MCF 10A (cell line): ENCODE measurements around the gene PARK7. TPM values are rescaled to one million over a fixed set of nuclear protein-coding genes. Genes with fewer than 3 reads are reported as not detected.
"Not testable (repeated sequence)": the region's sequence is repeated elsewhere in the genome, so short reads cannot be mapped to it uniquely, and the experiment has no call there.

Experiments used
- BruUV-seq: library from RNA; stranded (reverse); fragments of 400-500 nt; replicated peaks from 2 replicates; lab custom pipeline; 2021; lab: Mats Ljungman, UMichigan
- CTCF ChIA-PET: fragments of 300-600 bp; sonication (Branson Sonifier 250); formaldehyde crosslinking; extraction: SDS; loops from one replicate; lab custom pipeline; 2021; ENCODE audit warnings: antibody characterized with exemption, inconsistent platforms; lab: Yijun Ruan, JAX
- POLR2A ChIA-PET: fragments of 300-600, 350-650 bp; sonication (Branson Sonifier 250); formaldehyde crosslinking; extraction: SDS; loops from one replicate; lab custom pipeline; 2020; ENCODE audit warnings: antibody characterized with exemption, inconsistent platforms; lab: Yijun Ruan, JAX
- DNase-seq: peaks from one replicate; pipeline ENCODE4 v3.0.0-alpha.2; 2018; ENCODE audit not compliant: unreplicated experiment
- H3K27ac Mint-ChIP-seq: one replicate; pipeline ENCODE4 v1.8.0; 2022; ENCODE audit warnings: mild to moderate bottlenecking, low read depth, mixed read lengths; ENCODE audit not compliant: unreplicated experiment
- H3K27me3 Mint-ChIP-seq: one replicate; pipeline ENCODE4 v1.8.0; 2022; ENCODE audit warnings: mixed read lengths; ENCODE audit not compliant: insufficient read depth, unreplicated experiment
- H3K36me3 Mint-ChIP-seq: one replicate; pipeline ENCODE4 v1.8.0; 2022; ENCODE audit warnings: mild to moderate bottlenecking, moderate library complexity, mixed read lengths; ENCODE audit not compliant: insufficient read depth, unreplicated experiment
- H3K4me1 Mint-ChIP-seq: one replicate; pipeline ENCODE4 v1.8.0; 2022; ENCODE audit warnings: mixed read lengths; ENCODE audit not compliant: insufficient read depth, unreplicated experiment
- H3K4me3 Mint-ChIP-seq: one replicate; pipeline ENCODE4 v1.8.0; 2022; ENCODE audit warnings: mild to moderate bottlenecking, moderate library complexity, mixed read lengths; ENCODE audit not compliant: unreplicated experiment
- H3K9me3 Mint-ChIP-seq: one replicate; pipeline ENCODE4 v1.8.0; 2022; ENCODE audit warnings: mixed read lengths; ENCODE audit not compliant: unreplicated experiment
- intact Hi-C: fragments of 100-400 bp; cut with micrococcal nuclease; formaldehyde crosslinking; loops from 2 replicates; pipeline ENCODE4 v1.14.1; 2022
- total RNA-seq: library from RNA; stranded (reverse); gene quantifications from 2 replicates; pipeline ENCODE4 v1.2.3, GENCODE V29; 2022
- TF ChIP-seq, protein P1 (sequence below): fragments of 200-600 bp; IDR thresholded peaks from one replicate; pipeline ENCODE4 v1.8.0; 2022; ENCODE audit warnings: antibody characterized with exemption, mild to moderate bottlenecking; ENCODE audit not compliant: unreplicated experiment

The PARK7 gene
- total RNA-seq, 1 experiment from 2014 or later = 419 TPM

DNA sequence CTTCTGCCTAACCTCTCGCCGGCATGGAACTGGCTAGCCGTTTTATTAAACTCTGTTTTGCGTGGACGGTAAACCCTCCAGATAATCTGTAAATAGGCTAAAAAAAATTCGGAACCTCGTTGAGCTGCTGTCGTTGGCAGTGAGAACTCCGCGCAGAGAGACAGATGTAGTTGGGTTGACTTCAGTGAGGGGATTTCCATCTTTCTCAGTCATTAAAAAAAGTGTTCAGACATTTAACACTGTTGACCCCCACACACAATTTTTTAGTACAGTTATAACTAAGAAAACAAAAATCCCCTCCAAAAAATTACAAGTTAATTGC is 464 bp downstream of the PARK7 start:
- Mint-ChIP-seq H3K9me3 (no peaks in the 10 kb centered on the region), H3K4me3 (peak overlapping the region; percentile 84), H3K27me3 (no peaks in the 10 kb centered on the region), H3K4me1 (peaks cover 15% of the 10 kb centered on the region), H3K27ac (peak overlapping the region; percentile 30), H3K36me3 (peaks cover 43% of the 10 kb centered on the region)
- TSS peak; percentile 52 for BruUV-seq
- TF ChIP-seq, protein P1, sequence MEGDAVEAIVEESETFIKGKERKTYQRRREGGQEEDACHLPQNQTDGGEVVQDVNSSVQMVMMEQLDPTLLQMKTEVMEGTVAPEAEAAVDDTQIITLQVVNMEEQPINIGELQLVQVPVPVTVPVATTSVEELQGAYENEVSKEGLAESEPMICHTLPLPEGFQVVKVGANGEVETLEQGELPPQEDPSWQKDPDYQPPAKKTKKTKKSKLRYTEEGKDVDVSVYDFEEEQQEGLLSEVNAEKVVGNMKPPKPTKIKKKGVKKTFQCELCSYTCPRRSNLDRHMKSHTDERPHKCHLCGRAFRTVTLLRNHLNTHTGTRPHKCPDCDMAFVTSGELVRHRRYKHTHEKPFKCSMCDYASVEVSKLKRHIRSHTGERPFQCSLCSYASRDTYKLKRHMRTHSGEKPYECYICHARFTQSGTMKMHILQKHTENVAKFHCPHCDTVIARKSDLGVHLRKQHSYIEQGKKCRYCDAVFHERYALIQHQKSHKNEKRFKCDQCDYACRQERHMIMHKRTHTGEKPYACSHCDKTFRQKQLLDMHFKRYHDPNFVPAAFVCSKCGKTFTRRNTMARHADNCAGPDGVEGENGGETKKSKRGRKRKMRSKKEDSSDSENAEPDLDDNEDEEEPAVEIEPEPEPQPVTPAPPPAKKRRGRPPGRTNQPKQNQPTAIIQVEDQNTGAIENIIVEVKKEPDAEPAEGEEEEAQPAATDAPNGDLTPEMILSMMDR = no peak
- intact Hi-C loops = no loop called here
- no peak for DNase-seq
- POLR2A ChIA-PET = interaction anchor here (0.7 to 2.9 kb wide), 24 partner anchors 9 to 564 kb away, joined by 3 to 18 read pairs (median 4); no protein-coding TSS in a partner anchor
- CTCF ChIA-PET = interaction anchor here (0.7 to 2.0 kb wide), 4 partner anchors 13 to 235 kb away, joined by 3 to 12 read pairs (median 3); no protein-coding TSS in a partner anchor

DNA sequence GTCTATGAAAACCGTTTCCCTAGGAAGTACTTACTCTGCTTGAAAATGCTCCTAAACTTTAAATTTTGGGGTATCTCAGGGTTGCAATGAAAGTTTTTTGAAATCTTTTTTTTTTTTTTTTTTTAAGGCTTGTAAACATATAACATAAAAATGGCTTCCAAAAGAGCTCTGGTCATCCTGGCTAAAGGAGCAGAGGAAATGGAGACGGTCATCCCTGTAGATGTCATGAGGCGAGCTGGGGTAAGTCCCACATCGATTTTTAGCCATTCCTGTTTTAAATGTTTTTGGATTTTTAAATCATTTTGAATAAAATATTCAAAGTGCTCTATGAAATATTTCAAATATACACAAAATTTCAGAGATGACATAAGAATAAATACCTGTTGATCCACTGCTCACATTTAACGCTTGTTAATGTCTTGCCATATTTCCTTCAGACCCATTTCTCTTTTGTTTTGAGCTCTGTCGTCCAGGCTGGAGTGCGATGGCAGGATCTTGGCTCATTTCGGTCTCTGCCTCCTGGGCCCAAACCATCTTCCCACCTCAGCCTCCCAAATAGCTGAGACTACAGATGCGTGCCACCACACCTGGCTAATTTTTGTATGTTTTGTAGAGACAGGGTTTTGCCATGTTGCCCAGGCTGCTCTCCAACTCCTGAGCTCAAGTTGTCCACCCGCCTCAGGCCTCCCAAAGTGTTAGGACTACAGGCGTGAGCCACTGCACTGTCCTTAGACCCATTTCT is 1.3 kb downstream of the PARK7 start:
- DNase-seq = no peak
- no TSS peak for BruUV-seq
- CTCF ChIA-PET = interaction anchor here (0.6 to 2.0 kb wide), 4 partner anchors 13 to 282 kb away, joined by 3 to 12 read pairs (median 3); no protein-coding TSS in a partner anchor
- peaks cover 52% of the 10 kb centered on the region for H3K36me3 Mint-ChIP-seq
- TF ChIP-seq, protein P1 = no peak
- H3K4me3 Mint-ChIP-seq = peak overlapping the region; percentile 84
- POLR2A ChIA-PET = interaction anchor here (0.7 to 2.9 kb wide), 14 partner anchors 11 to 563 kb away, joined by 3 to 18 read pairs (median 6); no protein-coding TSS in a partner anchor
- intact Hi-C loops = no loop called here
- peaks cover 18% of the 10 kb centered on the region for H3K4me1 Mint-ChIP-seq
- no peaks in the 10 kb centered on the region for H3K27me3 Mint-ChIP-seq
- peak overlapping the region; percentile 30 for H3K27ac Mint-ChIP-seq
- no peaks in the 10 kb centered on the region for H3K9me3 Mint-ChIP-seq

DNA sequence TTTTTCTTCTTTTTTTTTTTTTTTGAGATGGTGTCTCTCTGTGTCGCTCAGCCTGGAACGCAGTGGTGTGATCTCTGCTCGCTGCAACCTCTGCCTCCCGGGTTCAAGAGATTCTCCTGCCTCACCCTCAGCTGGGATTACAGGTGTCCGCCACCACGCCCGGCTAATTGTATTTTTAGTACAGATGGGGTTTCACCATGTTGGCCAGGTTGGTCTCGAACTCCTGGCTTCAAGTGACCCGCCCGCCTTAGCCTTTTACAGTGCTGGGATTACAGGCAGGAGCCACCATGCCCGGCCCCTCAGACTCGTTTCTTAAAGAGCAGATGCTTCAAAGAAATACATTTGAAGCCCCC is 1.8 kb downstream of the PARK7 start:
- BruUV-seq, H3K27ac Mint-ChIP-seq, H3K9me3 Mint-ChIP-seq, DNase-seq, intact Hi-C loops, H3K27me3 Mint-ChIP-seq: not testable (repeated sequence)
- peaks cover 18% of the 10 kb centered on the region for H3K4me1 Mint-ChIP-seq
- peak overlapping the region; percentile 84 for H3K4me3 Mint-ChIP-seq
- H3K36me3 Mint-ChIP-seq = peaks cover 57% of the 10 kb centered on the region
- ChIA-PET POLR2A (interaction anchor here (2.7 to 2.9 kb wide), 2 partner anchors 11 to 42 kb away, joined by 18 read pairs; no protein-coding TSS in a partner anchor), CTCF (interaction anchor here (0.6 to 2.0 kb wide), 2 partner anchors 12 to 281 kb away, joined by 3 to 12 read pairs; no protein-coding TSS in a partner anchor)

DNA sequence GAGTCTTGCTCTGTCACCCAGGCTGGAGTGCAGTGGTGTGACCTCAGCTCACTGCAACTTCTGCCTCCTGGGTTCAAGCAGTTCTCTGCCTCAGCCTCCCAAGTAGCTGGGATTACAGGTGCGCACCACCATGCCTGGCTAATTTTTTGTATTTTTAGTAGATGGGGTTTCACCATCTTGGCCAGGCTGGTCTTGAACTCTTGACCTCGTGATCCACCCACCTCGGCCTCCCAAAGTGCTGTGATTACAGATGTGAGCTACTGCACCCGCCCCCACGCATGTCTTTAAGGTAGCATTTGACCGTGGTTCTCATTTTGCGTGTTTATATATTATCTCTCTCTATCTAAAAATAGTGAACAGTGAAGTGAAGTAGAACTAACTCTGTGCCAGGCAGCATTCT is 2.3 kb downstream of the PARK7 start:
- intact Hi-C loops, DNase-seq, H3K9me3 Mint-ChIP-seq, H3K27me3 Mint-ChIP-seq, H3K27ac Mint-ChIP-seq, BruUV-seq, H3K4me3 Mint-ChIP-seq: not testable (repeated sequence)
- Mint-ChIP-seq H3K36me3 (peaks cover 62% of the 10 kb centered on the region), H3K4me1 (peaks cover 18% of the 10 kb centered on the region)
- POLR2A ChIA-PET = interaction anchor here (1.1 to 2.9 kb wide), 2 partner anchors 12 to 42 kb away, joined by 4 to 18 read pairs; no protein-coding TSS in a partner anchor
- CTCF ChIA-PET = interaction anchor here (2.0 to 2.2 kb wide), 2 partner anchors 12 kb away, joined by 12 to 20 read pairs; no protein-coding TSS in a partner anchor

DNA sequence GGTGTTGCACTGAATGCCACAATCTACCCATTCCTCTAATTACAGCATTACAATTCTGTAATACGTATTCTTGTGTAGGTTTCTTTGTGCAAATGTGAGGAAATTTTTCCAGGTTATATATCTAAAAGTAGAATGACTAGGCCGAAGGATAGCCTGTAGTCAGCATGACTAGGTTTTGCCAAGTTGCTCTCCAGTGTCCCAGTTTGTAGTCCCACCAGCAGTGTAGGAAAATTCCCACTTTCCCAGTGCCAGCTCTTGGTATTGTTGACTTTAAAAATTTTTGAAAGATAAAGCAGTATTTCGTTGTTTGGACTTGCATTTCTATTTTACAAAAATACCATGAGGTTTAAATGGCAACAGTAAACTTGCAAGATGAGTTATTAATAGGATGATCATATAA is 3.0 kb downstream of the PARK7 start:
- POLR2A ChIA-PET = interaction anchor here (0.7 to 1.1 kb wide), 2 partner anchors 11 to 421 kb away, joined by 3 to 4 read pairs; no protein-coding TSS in a partner anchor

More for the DNA sequence above, 3.0 kb downstream of the PARK7 start:
- no peaks in the 10 kb centered on the region for H3K9me3 Mint-ChIP-seq
- CTCF ChIA-PET = interaction anchor here (0.6 to 2.2 kb wide), 2 partner anchors 11 to 445 kb away, joined by 4 to 20 read pairs; no protein-coding TSS in a partner anchor
- DNase-seq = no peak
- no peak overlapping the region for H3K4me3 Mint-ChIP-seq
- intact Hi-C loops = no loop called here
- H3K27me3 Mint-ChIP-seq = no peaks in the 10 kb centered on the region
- TF ChIP-seq, protein P1 = no peak
- H3K36me3 Mint-ChIP-seq = peaks cover 68% of the 10 kb centered on the region
- no peak overlapping the region for H3K27ac Mint-ChIP-seq
- no TSS peak for BruUV-seq
- H3K4me1 Mint-ChIP-seq = peaks cover 18% of the 10 kb centered on the region
